K562 (cell line): Measurements from ENCODE around the gene BNC2. TPM values are rescaled to one million over a fixed set of nuclear protein-coding genes. Genes with fewer than 3 reads are reported as not detected.

ENCODE experiments used
- ATAC-seq: fragments of 200-7000 bp; cut with Tn5 transposase; 3 replicates; pipeline ENCODE4 v1.9.1; 2020; ENCODE audit warnings: moderate library complexity
- BruUV-seq: library from RNA; stranded (reverse); fragments of 400-500 nt; replicated peaks from 2 replicates; lab custom pipeline; 2021; lab: Mats Ljungman, UMichigan
- CTCF ChIA-PET: fragments of 300-600 bp; formaldehyde crosslinking; extraction: SDS; loops from one replicate; lab custom pipeline; 2021; ENCODE audit warnings: low intra/inter-chr PET ratio; lab: Yijun Ruan, JAX
- POLR2A ChIA-PET: fragments of 300-600, 350-650 bp; sonication (Branson Sonifier 250); formaldehyde crosslinking; extraction: SDS; loops from one replicate; lab custom pipeline; 2021; ENCODE audit warnings: antibody characterized with exemption, inconsistent platforms; lab: Yijun Ruan, JAX
- DNase-seq, 4 experiments: peaks; one replicate each; pipeline versions ENCODE4 v3.0.0 to v3.0.0-alpha.2; 2011 to 2018; ENCODE audit warnings: low spot score in 3 of 4, mixed read lengths in 3 of 4; ENCODE audit errors: extremely low read depth in 1 of 4
- FAIRE-seq: peaks from 2 replicates; lab custom pipeline; 2011; peaks lifted over from hg19 to GRCh38; lab: Jason Lieb, UNC
- H2AFZ ChIP-seq: 2 replicates; pipeline ENCODE4 v1.6.0; 2011; ENCODE audit warnings: low read depth, low read length, control low read depth, inconsistent platforms
- H3K27ac ChIP-seq: fragments of 200-600 bp; 3 replicates; pipeline ENCODE4 v1.8.0; 2011; ENCODE audit warnings: low read depth, mild to moderate bottlenecking, control low read depth, inconsistent platforms, low read length, moderate library complexity, mixed read lengths; ENCODE audit errors: extremely low read depth
- H3K27me3 ChIP-seq, 2 experiments: fragments of 300-600 bp in 1 of 2; 2 replicates in 1 of 2; 3 replicates in 1 of 2; pipeline versions ENCODE4 v1.6.0 to v1.8.0; 2011; ENCODE audit warnings: inconsistent platforms in 2 of 2, low read length in 2 of 2, mild to moderate bottlenecking in 1 of 2, mixed read lengths in 1 of 2, moderate library complexity in 1 of 2; ENCODE audit not compliant: control insufficient read depth in 2 of 2, insufficient read depth in 2 of 2
- H3K36me3 ChIP-seq: fragments of 300-600 bp; 3 replicates; pipeline ENCODE4 v1.8.0; 2011; ENCODE audit warnings: mild to moderate bottlenecking, low read length, inconsistent platforms; ENCODE audit not compliant: control insufficient read depth, insufficient read depth
- H3K4me1 ChIP-seq, 2 experiments: fragments of 200-600 bp in 1 of 2; replicated peaks in 1 of 2; 2 replicates in 1 of 2; 3 replicates in 1 of 2; pipeline versions ENCODE4 v1.5.1 to v1.8.0; 2011; ENCODE audit warnings: inconsistent platforms in 2 of 2, low read length in 2 of 2, mild to moderate bottlenecking in 1 of 2, mixed read lengths in 1 of 2, moderate library complexity in 1 of 2; ENCODE audit not compliant: control insufficient read depth in 2 of 2, insufficient read depth in 2 of 2
- H3K4me2 ChIP-seq: 2 replicates; pipeline ENCODE4 v1.6.1; 2011; ENCODE audit warnings: low read length, control low read depth, inconsistent platforms, mixed read lengths; ENCODE audit not compliant: insufficient read depth
- H3K4me3 ChIP-seq: fragments of 200-600 bp; sonication (generic), shearing (Covaris generic); 2 replicates; pipeline ENCODE4 v1.5.1; 2016; ENCODE audit warnings: control low read depth, inconsistent platforms
- H3K79me2 ChIP-seq: fragments of 200-600 bp; 3 replicates; pipeline ENCODE4 v1.8.0; 2011; ENCODE audit warnings: low read length, inconsistent platforms; ENCODE audit not compliant: control insufficient read depth, insufficient read depth
- H3K9ac ChIP-seq, 2 experiments: 2 replicates each; pipeline versions ENCODE4 v1.6.0 to v1.6.1; 2011; ENCODE audit warnings: low read depth in 2 of 2, low read length in 2 of 2, control low read depth in 1 of 2, inconsistent platforms in 1 of 2, mild to moderate bottlenecking in 1 of 2, mixed read lengths in 1 of 2; ENCODE audit not compliant: insufficient read depth in 1 of 2
- H3K9me1 ChIP-seq: one replicate; pipeline ENCODE4 v1.6.0; 2011; ENCODE audit warnings: inconsistent platforms, mild to moderate bottlenecking, low read length, moderate library complexity; ENCODE audit not compliant: control insufficient read depth, insufficient read depth
- H3K9me3 ChIP-seq: replicated peaks from 2 replicates; pipeline ENCODE4 v1.5.1; 2011; ENCODE audit warnings: low read depth, low read length, inconsistent platforms; ENCODE audit not compliant: control insufficient read depth, insufficient read depth
- H4K20me1 ChIP-seq: replicated peaks from 2 replicates; pipeline ENCODE4 v1.6.1; 2011; ENCODE audit warnings: low read length, inconsistent platforms, mixed read lengths; ENCODE audit not compliant: control insufficient read depth, insufficient read depth
- ATF7 ChIP-seq: fragments of 450-650 bp; IDR thresholded peaks from 2 replicates; pipeline ENCODE4 v1.7.1; 2014; ENCODE audit warnings: mild to moderate bottlenecking, moderate library complexity
- PATZ1 ChIP-seq: fragments of 250-450 bp; sonication (Bioruptor Pico); IDR thresholded peaks from 2 replicates; pipeline ENCODE4 v1.5.0; 2020; ENCODE audit warnings: mild to moderate bottlenecking, borderline replicate concordance
- ZC3H8 ChIP-seq: fragments of 450-650 bp; IDR thresholded peaks from 2 replicates; pipeline ENCODE4 v1.6.1; 2017
- WGBS: fragments of 100-300 bp; shearing (Covaris generic); methylation state at CpG from one replicate; pipeline ENCODE4 v1.1.6; 2016; ENCODE audit warnings: low coverage, mixed read lengths; ENCODE audit not compliant: insufficient coverage; ENCODE audit errors: missing lambda C conversion rate; 5-methylcytosine and 5-hydroxymethylcytosine counted together
- in situ Hi-C: fragments of 300-500 bp; cut with MboI; formaldehyde crosslinking; loops from 4 replicates; pipeline ENCODE4 v1.15.0; 2018; ENCODE audit warnings: inconsistent platforms, mixed read lengths
- intact Hi-C: fragments of 100-400 bp; cut with micrococcal nuclease; formaldehyde crosslinking; loops from 2 replicates; pipeline ENCODE4 v1.14.2; 2022
- polyA plus RNA-seq, 8 experiments: library from polyadenylated mRNA; depleted of rRNA in 4 of 8; stranded (reverse) in 5 of 8; unstranded in 3 of 8; fragments of >200 nt; fragmentation: Nextera tagmentation in 2 of 8; fragmentation: Illumina TruSeq in 1 of 8; extraction: Ambion mirVana in 2 of 8; extraction: Trizol in 1 of 8; gene quantifications; 2 replicates each; pipeline versions ENCODE4 v1.2.1 to v1.2.3, GENCODE V29; 2011 to 2014; ENCODE audit warnings: inconsistent platforms in 1 of 8, missing spikeins in 1 of 8
- total RNA-seq, 7 experiments: library from RNA; depleted of rRNA in 6 of 7; stranded (reverse); fragments of >200 nt in 6 of 7; fragmentation: Illumina TruSeq in 2 of 7; extraction: Trizol in 2 of 7; gene quantifications; 2 replicates each; pipeline versions ENCODE4 v1.2.1 to v1.2.3, GENCODE V29; 2011 to 2021; ENCODE audit warnings: low replicate concordance in 1 of 7

BNC2 gene
- total and polyA plus RNA-seq, 9 of the 15 experiments (the other 6 are each of a cell fraction or from before 2014, with no cell fraction given): not detected

GRCh38 chr9:16715404-16715803 lies 155.1 kb downstream of the BNC2 start (continued):
- TF ChIP-seq ATF7: no peak

- Histone ChIP-seq H3K79me2 (no peaks in the 10 kb centered on the region), H3K27ac (no peak overlapping the region), H3K4me3 (no peak overlapping the region), H4K20me1 (no peaks in the 10 kb centered on the region), H3K9ac (no peak overlapping the region), H2AFZ (no peak overlapping the region), H3K9me1 (no peaks in the 10 kb centered on the region), H3K9me3 (no peaks in the 10 kb centered on the region), H3K27me3 (no peaks in the 10 kb centered on the region), H3K4me1 (no peaks in the 10 kb centered on the region), H3K4me2 (no peak overlapping the region), H3K36me3 (no peaks in the 10 kb centered on the region)
- no peak for FAIRE-seq
- DNase-seq: no peak
- in situ Hi-C loops: no loop called here
- intact Hi-C loops: no loop called here
- WGBS: 0% methylated on average over 4 of the region's 4 CpGs
- BruUV-seq: no TSS peak
- no peak for TF ChIP-seq PATZ1 (CRISPR knock-in tag)
- TF ChIP-seq ZC3H8: no peak
- POLR2A ChIA-PET: no interaction called here
- ATAC-seq: no peak
- CTCF ChIA-PET: no interaction called here
These were observed 157.7 kb downstream of the BNC2 start for GRCh38 chr9:16712787-16713186.
